MCF 10A (cell line): ENCODE results near the gene KLHL3. TPM values are rescaled to one million over a fixed set of nuclear protein-coding genes. Genes with fewer than 3 reads are reported as not detected.

Experiments used
- BruUV-seq: library from RNA; stranded (reverse); fragments of 400-500 nt; replicated peaks from 2 replicates; lab custom pipeline; 2021; lab: Mats Ljungman, UMichigan
- CTCF ChIA-PET: fragments of 300-600 bp; sonication (Branson Sonifier 250); formaldehyde crosslinking; extraction: SDS; loops from one replicate; lab custom pipeline; 2021; ENCODE audit warnings: antibody characterized with exemption, inconsistent platforms; lab: Yijun Ruan, JAX
- POLR2A ChIA-PET: fragments of 300-600, 350-650 bp; sonication (Branson Sonifier 250); formaldehyde crosslinking; extraction: SDS; loops from one replicate; lab custom pipeline; 2020; ENCODE audit warnings: antibody characterized with exemption, inconsistent platforms; lab: Yijun Ruan, JAX
- DNase-seq: peaks from one replicate; pipeline ENCODE4 v3.0.0-alpha.2; 2018; ENCODE audit not compliant: unreplicated experiment
- H3K27ac Mint-ChIP-seq: one replicate; pipeline ENCODE4 v1.8.0; 2022; ENCODE audit warnings: mild to moderate bottlenecking, low read depth, mixed read lengths; ENCODE audit not compliant: unreplicated experiment
- H3K27me3 Mint-ChIP-seq: one replicate; pipeline ENCODE4 v1.8.0; 2022; ENCODE audit warnings: mixed read lengths; ENCODE audit not compliant: insufficient read depth, unreplicated experiment
- H3K36me3 Mint-ChIP-seq: one replicate; pipeline ENCODE4 v1.8.0; 2022; ENCODE audit warnings: mild to moderate bottlenecking, moderate library complexity, mixed read lengths; ENCODE audit not compliant: insufficient read depth, unreplicated experiment
- H3K4me1 Mint-ChIP-seq: one replicate; pipeline ENCODE4 v1.8.0; 2022; ENCODE audit warnings: mixed read lengths; ENCODE audit not compliant: insufficient read depth, unreplicated experiment
- H3K4me3 Mint-ChIP-seq: one replicate; pipeline ENCODE4 v1.8.0; 2022; ENCODE audit warnings: mild to moderate bottlenecking, moderate library complexity, mixed read lengths; ENCODE audit not compliant: unreplicated experiment
- H3K9me3 Mint-ChIP-seq: one replicate; pipeline ENCODE4 v1.8.0; 2022; ENCODE audit warnings: mixed read lengths; ENCODE audit not compliant: unreplicated experiment
- intact Hi-C: fragments of 100-400 bp; cut with micrococcal nuclease; formaldehyde crosslinking; loops from 2 replicates; pipeline ENCODE4 v1.14.1; 2022
- total RNA-seq: library from RNA; stranded (reverse); gene quantifications from 2 replicates; pipeline ENCODE4 v1.2.3, GENCODE V29; 2022
- TF ChIP-seq, protein P1 (sequence below): fragments of 200-600 bp; IDR thresholded peaks from one replicate; pipeline ENCODE4 v1.8.0; 2022; ENCODE audit warnings: antibody characterized with exemption, mild to moderate bottlenecking; ENCODE audit not compliant: unreplicated experiment

Gene KLHL3
- total RNA-seq, 1 experiment from 2014 or later: 0.49 TPM

DNA sequence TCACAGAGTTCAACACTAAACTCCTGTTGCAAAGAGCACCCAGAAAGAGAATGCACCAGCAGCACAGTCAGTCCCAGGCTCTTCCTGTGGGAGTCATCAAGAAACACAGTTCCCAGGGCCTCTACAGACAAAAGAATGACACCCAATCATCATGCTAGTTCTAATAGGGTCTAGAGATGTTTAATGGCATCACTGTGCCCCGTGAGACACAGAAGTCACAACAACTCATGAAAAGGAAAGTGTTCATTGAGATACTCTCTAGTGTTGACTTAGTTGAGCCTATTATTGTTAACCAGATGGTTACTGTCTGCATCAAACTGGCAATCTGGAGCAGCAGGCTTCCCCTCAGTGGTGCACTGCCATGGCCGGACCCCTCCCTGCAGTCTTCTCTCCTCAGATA is 1.6 kb downstream of the KLHL3 start:
- H3K36me3 Mint-ChIP-seq: no peaks in the 10 kb centered on the region
- no peak overlapping the region for H3K27ac Mint-ChIP-seq
- no TSS peak for BruUV-seq
- intact Hi-C loops: no loop called here
- no peaks in the 10 kb centered on the region for H3K27me3 Mint-ChIP-seq
- H3K4me3 Mint-ChIP-seq: no peak overlapping the region
- ChIA-PET POLR2A (interaction anchor here (0.5 kb wide), 1 partner anchor 17 kb away, joined by 3 read pairs; no protein-coding TSS in a partner anchor), CTCF (interaction anchor here (4.1 to 5.0 kb wide), 3 partner anchors 8 to 104 kb away, joined by 21 to 62 read pairs (median 30); no protein-coding TSS in a partner anchor)
- TF ChIP-seq, protein P1, sequence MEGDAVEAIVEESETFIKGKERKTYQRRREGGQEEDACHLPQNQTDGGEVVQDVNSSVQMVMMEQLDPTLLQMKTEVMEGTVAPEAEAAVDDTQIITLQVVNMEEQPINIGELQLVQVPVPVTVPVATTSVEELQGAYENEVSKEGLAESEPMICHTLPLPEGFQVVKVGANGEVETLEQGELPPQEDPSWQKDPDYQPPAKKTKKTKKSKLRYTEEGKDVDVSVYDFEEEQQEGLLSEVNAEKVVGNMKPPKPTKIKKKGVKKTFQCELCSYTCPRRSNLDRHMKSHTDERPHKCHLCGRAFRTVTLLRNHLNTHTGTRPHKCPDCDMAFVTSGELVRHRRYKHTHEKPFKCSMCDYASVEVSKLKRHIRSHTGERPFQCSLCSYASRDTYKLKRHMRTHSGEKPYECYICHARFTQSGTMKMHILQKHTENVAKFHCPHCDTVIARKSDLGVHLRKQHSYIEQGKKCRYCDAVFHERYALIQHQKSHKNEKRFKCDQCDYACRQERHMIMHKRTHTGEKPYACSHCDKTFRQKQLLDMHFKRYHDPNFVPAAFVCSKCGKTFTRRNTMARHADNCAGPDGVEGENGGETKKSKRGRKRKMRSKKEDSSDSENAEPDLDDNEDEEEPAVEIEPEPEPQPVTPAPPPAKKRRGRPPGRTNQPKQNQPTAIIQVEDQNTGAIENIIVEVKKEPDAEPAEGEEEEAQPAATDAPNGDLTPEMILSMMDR: no peak
- DNase-seq: no peak
- peaks cover 4% of the 10 kb centered on the region for H3K4me1 Mint-ChIP-seq
- peaks cover 9% of the 10 kb centered on the region for H3K9me3 Mint-ChIP-seq

- no peak for DNase-seq
- POLR2A ChIA-PET: interaction anchor here (0.5 kb wide), 1 partner anchor 17 kb away, joined by 3 read pairs; no protein-coding TSS in a partner anchor
- H3K9me3 Mint-ChIP-seq: peaks cover 9% of the 10 kb centered on the region
- H3K27me3 Mint-ChIP-seq: no peaks in the 10 kb centered on the region
- no peak overlapping the region for H3K4me3 Mint-ChIP-seq
- BruUV-seq: no TSS peak
- peaks cover 4% of the 10 kb centered on the region for H3K4me1 Mint-ChIP-seq
- intact Hi-C loops: no loop called here
- no peaks in the 10 kb centered on the region for H3K36me3 Mint-ChIP-seq
- CTCF ChIA-PET: interaction anchor here (4.1 to 5.0 kb wide), 3 partner anchors 8 to 104 kb away, joined by 21 to 62 read pairs (median 30); no protein-coding TSS in a partner anchor
- no peak overlapping the region for H3K27ac Mint-ChIP-seq
- TF ChIP-seq, protein P1: no peak
Measured at GRCh38 chr5:137733922-137734321, 2.0 kb downstream of the KLHL3 start.

GRCh38 chr5:137733006-137733405 is 2.9 kb downstream of the KLHL3 start:
- TF ChIP-seq, protein P1: no peak
- intact Hi-C loops: no loop called here
- Mint-ChIP-seq H3K27me3 (no peaks in the 10 kb centered on the region), H3K4me1 (peaks cover 4% of the 10 kb centered on the region), H3K4me3 (no peak overlapping the region), H3K36me3 (no peaks in the 10 kb centered on the region), H3K27ac (no peak overlapping the region), H3K9me3 (peaks cover 8% of the 10 kb centered on the region)
- ChIA-PET CTCF (interaction anchor here (0.6 to 5.0 kb wide), 10 partner anchors 8 to 340 kb away, joined by 3 to 62 read pairs (median 4); no protein-coding TSS in a partner anchor), POLR2A (interaction anchor here (0.6 to 1.0 kb wide), 2 partner anchors 16 to 1079 kb away, joined by 3 read pairs; no protein-coding TSS in a partner anchor)
- BruUV-seq: no TSS peak
- DNase-seq: no peak

GRCh38 chr5:137731176-137731575 is 4.7 kb downstream of the KLHL3 start:
- Mint-ChIP-seq H3K4me3 (no peak overlapping the region), H3K9me3 (no peaks in the 10 kb centered on the region), H3K27ac (no peak overlapping the region), H3K4me1 (peaks cover 4% of the 10 kb centered on the region), H3K27me3 (no peaks in the 10 kb centered on the region), H3K36me3 (no peaks in the 10 kb centered on the region)
- POLR2A ChIA-PET: interaction anchor here (0.7 kb wide), 1 partner anchor 69 kb away, joined by 4 read pairs; no protein-coding TSS in a partner anchor
- CTCF ChIA-PET: interaction anchor here (0.8 to 5.0 kb wide), 5 partner anchors 11 to 101 kb away, joined by 3 to 62 read pairs (median 21); no protein-coding TSS in a partner anchor
- no peak for DNase-seq
- BruUV-seq: no TSS peak
- intact Hi-C loops: no loop called here
- TF ChIP-seq, protein P1: no peak
